T-helper 1 cell treated with Interleukin-12 subunit alpha and Interleukin-12 subunit beta and Interleukin-4 antibody, amounts not matched to agents 30 μg/mL and 1 μg/mL, for 36 hours (primary cell): ENCODE data around the gene LAMC3.
A peak's percentile ranks its signal among the peaks of the same experiment; 100 is the strongest.

Experiments used
- H3K27ac Mint-ChIP-seq: one replicate; pipeline ENCODE4 v1.8.0; 2021; ENCODE audit warnings: mild to moderate bottlenecking, mixed read lengths
- H3K27me3 Mint-ChIP-seq: one replicate; pipeline ENCODE4 v1.8.0; 2021; ENCODE audit warnings: low read depth, mixed read lengths
- H3K36me3 Mint-ChIP-seq: one replicate; pipeline ENCODE4 v1.8.0; 2021; ENCODE audit warnings: low read depth, mixed read lengths
- H3K4me1 Mint-ChIP-seq: one replicate; pipeline ENCODE4 v1.8.0; 2021; ENCODE audit warnings: low read depth, mixed read lengths
- H3K4me3 Mint-ChIP-seq: one replicate; pipeline ENCODE4 v1.8.0; 2021; ENCODE audit warnings: mild to moderate bottlenecking, moderate library complexity, mixed read lengths
- H3K9me3 Mint-ChIP-seq: one replicate; pipeline ENCODE4 v1.8.0; 2021; ENCODE audit warnings: mixed read lengths

The LAMC3 gene

GRCh38 chr9:131087354-131087893, 78.5 kb downstream of the LAMC3 start:
- Mint-ChIP-seq H3K27ac (no peak overlapping the region), H3K27me3 (no peaks in the 10 kb centered on the region), H3K36me3 (no peaks in the 10 kb centered on the region), H3K4me3 (no peak overlapping the region), H3K4me1 (no peaks in the 10 kb centered on the region), H3K9me3 (no peaks in the 10 kb centered on the region)

GRCh38 chr9:131090025-131090787, 81.2 kb downstream of the LAMC3 start:
- H3K4me3 Mint-ChIP-seq, result no peak overlapping the region
- H3K4me1 Mint-ChIP-seq, result no peaks in the 10 kb centered on the region
- H3K9me3 Mint-ChIP-seq, result no peaks in the 10 kb centered on the region
- H3K27me3 Mint-ChIP-seq, result peaks cover 12% of the 10 kb centered on the region
- H3K27ac Mint-ChIP-seq, result no peak overlapping the region
- H3K36me3 Mint-ChIP-seq, result no peaks in the 10 kb centered on the region

GRCh38 chr9:131091352-131091992, 82.5 kb downstream of the LAMC3 start:
- Mint-ChIP-seq H3K9me3 (no peaks in the 10 kb centered on the region), H3K4me3 (no peak overlapping the region), H3K27ac (no peak overlapping the region), H3K27me3 (peaks cover 21% of the 10 kb centered on the region), H3K36me3 (no peaks in the 10 kb centered on the region), H3K4me1 (no peaks in the 10 kb centered on the region)

- Mint-ChIP-seq H3K4me1 (no peaks in the 10 kb centered on the region), H3K36me3 (no peaks in the 10 kb centered on the region), H3K4me3 (no peak overlapping the region), H3K9me3 (no peaks in the 10 kb centered on the region), H3K27me3 (peaks cover 21% of the 10 kb centered on the region), H3K27ac (no peak overlapping the region)
These were observed 83.1 kb downstream of the LAMC3 start for GRCh38 chr9:131092030-131092429.

- Mint-ChIP-seq H3K36me3 (no peaks in the 10 kb centered on the region), H3K27me3 (peaks cover 28% of the 10 kb centered on the region), H3K4me1 (peaks cover 4% of the 10 kb centered on the region), H3K27ac (no peak overlapping the region), H3K9me3 (no peaks in the 10 kb centered on the region), H3K4me3 (no peak overlapping the region)
These were observed 83.8 kb downstream of the LAMC3 start for GRCh38 chr9:131092548-131093440.

- no peaks in the 10 kb centered on the region for H3K9me3 Mint-ChIP-seq
- H3K27ac Mint-ChIP-seq, result no peak overlapping the region
- H3K4me3 Mint-ChIP-seq, result no peak overlapping the region
- no peaks in the 10 kb centered on the region for H3K36me3 Mint-ChIP-seq
- peaks cover 4% of the 10 kb centered on the region for H3K4me1 Mint-ChIP-seq
- H3K27me3 Mint-ChIP-seq, result peaks cover 37% of the 10 kb centered on the region
These were observed 85.0 kb downstream of the LAMC3 start for GRCh38 chr9:131094015-131094414.

- no peaks in the 10 kb centered on the region for H3K36me3 Mint-ChIP-seq
- no peak overlapping the region for H3K4me3 Mint-ChIP-seq
- H3K4me1 Mint-ChIP-seq, result peaks cover 4% of the 10 kb centered on the region
- H3K27ac Mint-ChIP-seq, result no peak overlapping the region
- peaks cover 39% of the 10 kb centered on the region for H3K27me3 Mint-ChIP-seq
- no peaks in the 10 kb centered on the region for H3K9me3 Mint-ChIP-seq
These were observed 85.6 kb downstream of the LAMC3 start for GRCh38 chr9:131094622-131095021.

- Mint-ChIP-seq H3K27ac (no peak overlapping the region), H3K36me3 (no peaks in the 10 kb centered on the region), H3K9me3 (no peaks in the 10 kb centered on the region), H3K4me1 (peaks cover 4% of the 10 kb centered on the region), H3K4me3 (peak overlapping the region; percentile 59), H3K27me3 (peaks cover 39% of the 10 kb centered on the region)
These were observed 86.8 kb downstream of the LAMC3 start for GRCh38 chr9:131095666-131096268.

GRCh38 chr9:131096269-131097125, 87.5 kb downstream of the LAMC3 start, which contains the start of gene AIF1L:
Gene AIF1L, plus strand, starts transcription at chr9:131096531. Its CDS starts 99 bp downstream, at chr9:131096630.
- Mint-ChIP-seq H3K4me3 (peak within 1 kb of the TSS; percentile 68), H3K27me3 (peaks cover 39% of the 10 kb centered on the region), H3K9me3 (no peaks in the 10 kb centered on the region), H3K27ac (no peak within 1 kb of the TSS), H3K36me3 (no peaks in the 10 kb centered on the region), H3K4me1 (peaks cover 4% of the 10 kb centered on the region)

- H3K27me3 Mint-ChIP-seq, result peaks cover 39% of the 10 kb centered on the region
These were observed 88.4 kb downstream of the LAMC3 start for GRCh38 chr9:131097126-131097947.

GRCh38 chr9:131097948-131098278, 88.9 kb downstream of the LAMC3 start:
- peaks cover 39% of the 10 kb centered on the region for H3K27me3 Mint-ChIP-seq
- no peak overlapping the region for H3K4me3 Mint-ChIP-seq
- H3K27ac Mint-ChIP-seq, result no peak overlapping the region
- H3K4me1 Mint-ChIP-seq, result peaks cover 4% of the 10 kb centered on the region
- H3K9me3 Mint-ChIP-seq, result no peaks in the 10 kb centered on the region
- no peaks in the 10 kb centered on the region for H3K36me3 Mint-ChIP-seq

More at GRCh38 chr9:131097126-131097947, 88.4 kb downstream of the LAMC3 start:
- Mint-ChIP-seq H3K9me3 (no peaks in the 10 kb centered on the region), H3K27ac (no peak overlapping the region), H3K4me1 (peaks cover 4% of the 10 kb centered on the region), H3K36me3 (no peaks in the 10 kb centered on the region), H3K4me3 (peak overlapping the region; percentile 68)

- Mint-ChIP-seq H3K9me3 (no peaks in the 10 kb centered on the region), H3K4me3 (no peak overlapping the region), H3K27me3 (peaks cover 39% of the 10 kb centered on the region), H3K4me1 (peaks cover 4% of the 10 kb centered on the region), H3K27ac (no peak overlapping the region), H3K36me3 (no peaks in the 10 kb centered on the region)
These were observed 89.6 kb downstream of the LAMC3 start for GRCh38 chr9:131098391-131099101.
